Stimulated activated CD8-positive, alpha-beta memory T cell treated with anti-CD3 and anti-CD28 coated beads, Interleukin-12 subunit alpha, Interleukin-12 subunit beta, amount 100 ng/mL, for 24 hours (primary cell): Measurements from ENCODE around the gene ADISSP.

Experiments used
- DNase-seq: peaks from one replicate; pipeline ENCODE4 v3.0.0-alpha.2; 2020; ENCODE audit errors: extremely low read depth

Gene ADISSP

DNA sequence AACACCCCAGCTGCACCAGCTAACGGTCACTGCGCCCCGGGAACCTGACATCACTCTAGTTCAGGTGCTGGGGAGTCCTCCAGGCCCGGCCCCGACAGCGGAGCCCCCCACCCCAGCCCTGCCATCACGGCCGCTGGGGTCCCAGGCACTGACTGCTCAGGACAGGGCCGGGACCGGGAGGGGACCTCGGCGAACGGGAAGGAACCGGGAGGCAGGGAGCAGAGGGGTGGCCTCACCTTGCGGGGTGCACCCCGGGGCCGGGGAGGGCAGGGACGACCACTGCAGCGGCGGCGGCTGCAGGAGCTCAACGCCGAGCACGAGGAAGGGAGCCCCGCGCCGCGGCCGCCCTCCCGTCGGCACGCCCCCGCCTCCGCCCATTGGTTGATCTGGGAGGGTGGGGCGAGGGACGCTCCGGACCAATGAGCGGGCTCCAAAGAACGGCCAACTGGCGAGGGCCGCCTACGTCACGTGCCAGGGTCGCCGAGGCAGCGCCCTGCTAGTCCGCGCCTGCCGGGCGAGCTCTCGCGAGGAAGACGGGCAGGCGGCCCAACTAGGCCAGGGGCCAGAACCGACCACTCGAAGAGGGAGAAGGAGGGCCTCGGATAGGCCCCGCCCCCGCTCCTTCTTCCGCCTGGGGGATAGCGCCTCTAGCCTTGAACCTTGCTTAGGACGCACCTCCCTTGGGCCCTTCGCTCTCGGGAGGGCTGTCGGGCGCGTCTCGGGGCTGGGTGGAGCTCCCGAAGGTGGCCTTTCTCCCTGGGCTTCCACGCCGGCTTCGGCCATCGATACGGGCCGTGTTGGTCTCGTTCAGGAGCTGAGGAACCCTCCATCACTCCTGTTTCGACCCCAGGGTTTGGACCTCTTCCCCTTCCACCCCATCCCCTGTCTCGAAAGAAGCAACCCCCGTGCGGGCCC lies at the start of gene ADISSP:
TSS of gene ADISSP (minus strand) at position 327 of the 915 bp plus-strand sequence. CDS start 7,653 bp downstream, outside the sequence.
- peak; percentile 94 for DNase-seq

DNA sequence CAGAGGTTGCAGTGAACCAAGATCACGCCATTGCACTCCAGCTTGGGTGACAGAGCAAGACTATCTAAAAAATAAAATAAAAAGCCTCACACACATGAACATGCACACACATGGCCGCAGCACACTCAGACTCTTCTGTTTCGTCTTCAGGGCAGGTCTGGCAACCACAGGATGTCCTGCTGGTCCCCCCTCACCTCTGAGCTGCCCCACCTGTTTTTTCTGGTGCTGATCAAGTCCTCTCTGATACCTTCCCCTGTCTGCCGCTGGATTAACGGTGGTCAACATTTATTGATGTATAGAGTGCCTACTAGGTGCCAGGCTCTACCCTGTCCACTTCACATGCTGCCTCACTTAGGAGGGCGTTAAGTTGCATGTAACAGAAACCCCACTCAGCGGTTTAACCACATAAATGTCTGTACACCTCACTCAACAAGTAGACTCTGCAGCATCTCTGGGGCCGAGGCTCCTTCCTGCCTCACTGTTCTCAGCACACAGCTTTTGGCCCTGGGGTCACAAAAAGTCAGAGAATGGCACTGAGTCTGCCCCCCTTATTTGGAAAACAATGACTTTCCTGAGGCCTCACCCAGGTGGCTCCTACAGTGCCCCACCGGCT lies 48.3 kb upstream of the ADISSP start:
- DNase-seq, result no peak

DNA sequence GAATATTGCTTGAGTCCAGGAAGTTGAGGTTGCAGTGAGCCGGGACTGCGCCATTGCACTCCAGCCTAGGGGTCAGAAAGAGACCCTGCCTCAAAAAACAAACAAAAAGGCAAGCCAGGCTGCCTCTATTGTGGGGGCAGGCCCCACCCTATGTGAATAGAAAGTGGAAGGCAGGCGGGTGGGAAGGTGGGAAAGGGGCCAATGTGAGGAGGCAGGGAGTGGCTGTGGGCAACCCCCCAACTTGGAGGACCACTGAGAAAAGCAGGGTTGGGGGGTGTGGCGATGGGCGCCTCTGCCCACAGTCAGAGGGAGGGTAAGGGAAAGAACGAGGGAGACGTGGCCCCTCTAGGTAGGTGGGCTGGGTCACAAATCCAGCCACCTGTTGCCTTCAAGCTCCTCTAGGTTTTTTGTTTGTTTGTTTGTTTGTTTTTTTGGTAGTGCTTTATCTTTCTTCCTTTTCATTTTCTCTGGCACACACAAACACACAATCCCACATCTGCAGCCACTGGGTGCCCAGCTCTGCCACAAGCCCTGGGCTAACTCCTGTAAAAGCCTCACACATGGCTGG lies 47.5 kb upstream of the ADISSP start:
- DNase-seq, result no peak

DNA sequence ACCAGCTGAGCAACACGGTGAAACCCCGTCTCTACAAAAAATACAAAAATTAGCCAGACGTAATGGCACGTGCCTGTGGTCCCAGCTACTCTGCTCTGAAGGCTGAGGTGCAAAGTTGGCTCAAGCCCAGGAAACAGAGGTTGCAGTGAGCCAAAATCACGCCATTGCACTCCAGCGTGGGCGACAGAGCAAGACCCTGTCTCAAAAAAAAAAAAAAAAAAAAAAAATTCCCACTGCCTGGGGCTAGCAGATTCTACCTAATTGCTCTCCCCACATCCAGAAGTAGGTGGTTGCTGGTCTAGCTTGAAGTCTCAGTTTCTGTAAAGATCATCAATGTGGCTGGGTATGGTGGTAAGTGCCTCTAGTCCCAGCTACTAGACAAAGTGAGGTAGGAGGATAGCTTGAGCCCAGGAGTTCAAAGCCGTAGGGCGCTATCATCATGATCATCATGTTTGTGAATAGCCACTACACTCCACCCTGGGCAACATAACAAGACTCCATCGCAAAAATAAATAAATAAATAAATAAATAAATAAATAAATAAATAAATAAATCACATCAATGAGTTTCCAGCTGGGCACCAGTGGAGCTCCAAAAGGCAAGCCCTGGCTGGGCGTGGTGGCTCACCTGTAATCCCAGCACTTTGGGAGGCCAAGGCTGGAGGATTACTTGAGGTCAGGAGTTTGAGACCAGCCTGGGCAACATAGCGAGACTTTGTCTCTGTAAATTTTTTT lies 46.5 kb upstream of the ADISSP start:
- no peak for DNase-seq

DNA sequence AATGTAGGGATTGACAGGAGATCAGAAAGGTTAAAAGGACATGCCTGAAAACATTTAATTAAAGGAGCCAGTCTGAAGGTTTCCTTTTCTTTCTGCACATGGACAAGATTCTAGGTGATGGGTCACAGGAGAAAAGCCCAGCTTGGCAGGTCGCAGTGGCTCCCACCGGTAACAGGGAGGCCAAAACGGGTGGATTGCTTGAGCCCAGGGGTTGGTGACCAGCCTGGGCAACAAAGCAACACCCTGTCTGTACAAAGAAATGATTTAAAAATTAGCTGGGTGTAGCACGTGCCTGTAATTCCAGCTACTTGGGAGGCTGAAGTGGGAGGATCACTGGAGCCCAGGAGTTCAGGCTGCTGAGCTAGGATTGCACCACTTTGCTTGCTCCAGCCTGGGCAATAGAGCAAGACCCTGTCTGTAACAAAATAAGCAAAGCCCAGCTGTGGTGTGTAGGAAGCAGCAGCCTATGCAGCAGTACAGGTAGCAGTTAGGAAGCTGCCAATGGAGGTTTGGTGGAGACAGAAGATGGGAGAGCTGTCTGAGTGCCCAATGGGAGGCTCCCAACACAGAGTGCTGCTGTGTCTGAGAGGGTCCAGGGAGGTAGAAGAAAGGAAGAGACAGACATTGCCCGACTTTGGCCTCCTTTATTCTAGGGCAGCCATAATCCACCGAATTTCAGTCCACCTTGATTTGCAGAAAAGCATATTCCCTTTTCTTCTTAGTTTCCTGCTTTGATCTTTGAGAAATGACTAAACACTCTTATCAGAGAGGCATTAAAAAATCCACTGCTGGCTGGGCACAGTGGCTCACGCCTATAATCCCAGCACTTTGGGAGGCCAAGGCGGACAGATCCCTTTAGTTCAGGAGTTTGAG lies 45.7 kb upstream of the ADISSP start:
- no peak for DNase-seq

DNA sequence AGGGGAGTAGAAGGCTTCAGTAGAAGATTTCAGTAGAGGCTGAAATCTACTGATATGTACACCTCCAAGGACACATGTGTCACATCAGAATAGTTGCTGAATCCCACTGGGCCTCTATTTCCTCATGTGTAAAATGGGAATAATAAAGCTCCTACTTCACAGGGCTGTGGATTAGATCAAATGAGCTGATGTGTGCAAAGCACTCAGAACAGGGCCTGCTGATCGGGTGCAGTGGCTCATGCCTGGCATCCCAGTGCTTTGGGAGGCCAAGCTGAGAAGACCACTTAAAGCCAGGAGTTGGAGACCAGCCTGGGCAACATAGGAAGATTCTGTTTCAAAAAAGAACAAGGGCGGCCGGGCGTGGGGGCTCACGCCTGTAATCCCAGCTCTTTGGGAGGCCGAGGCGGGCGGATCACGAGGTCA lies 44.7 kb upstream of the ADISSP start:
- no peak for DNase-seq

DNA sequence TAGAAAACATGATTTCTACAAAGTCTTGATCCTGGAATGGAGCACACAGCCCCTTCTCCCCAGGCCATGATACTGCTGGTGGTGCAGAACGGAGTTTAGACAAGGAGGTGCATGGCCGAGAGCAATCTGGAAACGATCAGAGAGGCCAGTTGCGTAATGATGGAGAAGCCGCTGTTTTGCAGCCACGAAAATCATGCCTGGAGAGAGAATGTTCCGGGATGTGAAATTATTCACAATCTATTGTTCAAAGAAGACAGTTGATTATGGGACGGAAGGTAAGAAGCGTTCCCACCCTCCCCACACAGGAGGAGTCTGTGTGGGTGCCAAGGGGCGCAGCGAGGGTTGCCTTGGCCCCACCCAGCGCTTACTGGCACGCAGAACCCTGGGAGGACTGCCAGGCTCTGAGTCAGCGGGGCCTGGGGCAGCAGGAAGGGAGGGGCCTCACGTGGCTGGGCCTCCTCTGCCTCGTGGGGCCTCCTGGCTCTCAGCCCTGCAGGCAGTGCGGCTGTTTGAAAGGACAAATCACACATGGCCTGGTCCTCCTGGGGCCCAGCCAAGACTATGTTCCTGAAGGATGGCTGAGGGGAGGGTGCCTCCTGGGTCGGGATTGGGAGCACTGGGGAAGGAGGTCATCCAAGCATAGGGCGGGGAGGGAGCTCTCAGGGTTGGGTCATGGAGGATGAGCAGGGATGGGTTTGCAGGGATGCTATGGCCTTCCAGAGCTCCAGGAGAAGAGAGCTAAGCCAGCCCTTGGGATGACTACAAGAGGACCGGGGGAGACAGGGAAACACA lies 44.1 kb upstream of the ADISSP start:
- peak; percentile 82 for DNase-seq

DNA sequence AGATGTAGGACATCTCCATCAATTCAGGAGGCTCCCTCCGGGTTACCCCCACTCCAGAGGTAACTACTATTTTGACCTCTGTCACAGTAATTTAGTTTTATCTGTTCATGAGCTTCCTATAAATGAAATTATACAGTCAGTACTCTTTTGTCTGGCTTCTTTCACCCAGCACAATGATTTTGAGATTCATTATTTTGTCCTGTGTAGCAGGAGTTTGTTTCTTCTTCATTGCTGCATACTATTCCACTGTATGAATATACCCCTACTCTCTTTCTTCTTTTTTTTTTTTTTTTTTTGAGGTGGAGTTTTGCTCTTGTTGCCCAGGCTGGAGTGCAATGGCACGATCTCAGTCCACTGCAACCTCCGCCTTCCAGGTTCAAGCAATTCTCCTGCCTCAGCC lies 41.0 kb upstream of the ADISSP start:
- no peak for DNase-seq

DNA sequence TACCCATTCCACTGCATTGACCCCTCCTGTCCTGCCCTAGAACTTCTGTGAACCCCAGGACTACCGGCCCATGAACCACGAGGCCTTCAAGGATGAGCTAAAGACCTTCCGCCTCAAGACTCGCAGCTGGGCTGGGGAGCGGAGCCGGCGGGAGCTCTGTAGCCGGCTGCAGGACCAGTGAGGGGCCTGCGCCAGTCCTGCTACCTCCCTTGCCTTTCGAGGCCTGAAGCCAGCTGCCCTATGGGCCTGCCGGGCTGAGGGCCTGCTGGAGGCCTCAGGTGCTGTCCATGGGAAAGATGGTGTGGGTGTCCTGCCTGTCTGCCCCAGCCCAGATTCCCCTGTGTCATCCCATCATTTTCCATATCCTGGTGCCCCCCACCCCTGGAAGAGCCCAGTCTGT lies 37.2 kb upstream of the ADISSP start:
- DNase-seq, result no peak

DNA sequence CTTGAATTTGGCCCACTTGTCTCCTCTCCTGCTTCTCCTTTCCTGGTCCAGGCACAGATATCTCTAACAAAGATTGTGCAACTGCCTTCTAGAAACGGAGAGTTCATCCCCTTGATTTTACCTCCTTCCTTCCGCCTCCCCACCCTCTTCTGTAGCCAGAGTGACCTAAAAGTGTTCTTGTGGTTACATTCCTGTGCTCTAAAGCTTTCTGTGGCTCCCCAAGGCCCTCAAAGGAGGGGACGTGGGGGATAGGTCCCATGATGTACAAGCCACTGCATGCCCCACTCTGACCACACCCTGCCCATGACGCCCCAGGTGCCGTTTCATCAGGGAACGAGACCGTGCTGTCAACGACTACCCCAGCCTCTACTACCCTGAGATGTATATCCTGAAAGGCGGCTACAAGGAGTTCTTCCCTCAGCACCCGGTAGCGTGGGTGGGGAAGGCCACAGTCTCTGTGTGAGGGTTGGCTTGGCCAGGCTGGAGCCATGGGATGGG lies 36.8 kb upstream of the ADISSP start:
- no peak for DNase-seq

DNA sequence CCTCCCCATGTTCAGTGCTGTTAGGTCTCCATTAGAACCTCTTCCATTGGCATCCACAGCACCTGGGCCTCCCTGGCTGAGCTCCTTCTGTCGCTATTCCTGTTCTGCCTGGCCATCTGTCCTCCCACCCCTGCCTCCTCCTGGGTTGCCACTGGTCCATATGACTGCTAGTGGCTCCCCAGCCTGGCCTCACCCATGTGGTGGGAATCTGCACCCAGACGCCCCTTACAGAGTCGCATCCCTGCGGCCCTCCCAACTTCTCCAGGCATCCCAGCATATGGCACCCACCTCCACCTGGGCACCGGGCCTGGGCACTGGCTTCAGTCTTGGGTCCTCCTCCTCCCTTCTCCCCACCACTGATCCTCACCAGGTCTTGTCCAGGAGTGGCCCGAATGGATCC lies 36.3 kb upstream of the ADISSP start:
- no peak for DNase-seq

DNA sequence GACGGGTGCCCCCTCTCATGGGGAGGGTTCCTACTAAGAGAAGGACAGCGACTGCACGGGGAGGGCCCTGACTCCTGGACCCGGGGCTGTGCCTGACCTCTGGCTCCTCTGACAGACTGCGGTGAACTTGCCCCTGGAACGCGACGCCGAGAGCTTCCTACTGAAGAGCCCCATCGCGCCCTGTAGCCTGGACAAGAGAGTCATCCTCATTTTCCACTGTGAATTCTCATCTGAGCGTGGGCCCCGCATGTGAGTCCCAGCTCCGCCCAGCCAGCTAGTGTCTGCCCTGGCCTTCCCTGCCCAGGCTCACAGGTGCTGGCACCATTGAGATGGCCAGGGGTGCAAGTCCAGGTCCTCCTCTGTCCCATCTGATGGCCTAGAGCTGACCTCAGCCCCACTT lies 35.7 kb upstream of the ADISSP start:
- no peak for DNase-seq

DNA sequence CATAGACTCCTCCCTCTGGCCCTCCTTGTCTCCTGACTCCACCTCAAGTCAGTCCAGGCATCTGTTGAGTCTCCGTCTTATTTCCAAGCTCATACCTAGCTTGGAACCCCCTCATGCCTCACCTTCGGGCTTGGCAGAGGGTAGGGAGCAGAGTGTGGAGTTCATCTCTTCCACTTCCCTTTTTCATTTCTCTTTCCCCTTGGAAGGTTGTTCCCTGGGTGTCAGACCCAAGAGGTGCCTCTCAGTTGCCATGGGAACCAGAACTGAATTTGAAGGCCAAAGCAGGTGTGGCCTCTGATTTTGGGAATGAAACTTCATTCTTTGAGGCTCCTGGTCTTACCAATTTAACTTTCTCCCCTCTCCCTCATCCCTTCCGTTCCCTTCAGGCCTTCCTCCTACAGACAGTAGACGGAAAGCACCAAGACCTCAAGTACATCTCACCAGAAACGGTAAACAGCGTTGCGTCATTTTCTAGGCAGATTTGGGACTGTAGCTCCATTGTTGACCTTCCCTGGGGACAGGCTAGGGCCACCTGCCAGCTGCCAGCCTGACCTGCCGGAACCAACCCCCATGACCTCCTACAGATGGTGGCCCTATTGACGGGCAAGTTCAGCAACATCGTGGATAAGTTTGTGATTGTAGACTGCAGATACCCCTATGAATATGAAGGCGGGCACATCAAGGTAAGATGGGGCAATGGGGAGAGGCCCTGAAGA lies 35.1 kb upstream of the ADISSP start:
- no peak for DNase-seq

DNA sequence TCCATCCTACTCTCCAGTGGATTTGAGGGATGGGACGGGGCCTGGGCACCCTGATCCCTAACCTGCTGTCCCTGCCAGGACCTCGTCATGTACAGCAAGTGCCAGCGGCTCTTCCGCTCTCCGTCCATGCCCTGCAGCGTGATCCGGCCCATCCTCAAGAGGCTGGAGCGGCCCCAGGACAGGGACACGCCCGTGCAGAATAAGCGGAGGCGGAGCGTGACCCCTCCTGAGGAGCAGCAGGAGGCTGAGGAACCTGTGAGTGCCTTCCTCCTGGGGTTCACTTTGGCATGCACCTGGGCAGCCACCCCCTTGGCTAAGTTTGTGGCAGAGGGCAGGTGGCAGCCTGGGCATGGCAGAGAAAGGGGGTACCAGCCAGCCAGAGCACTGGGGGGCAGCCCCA lies 34.3 kb upstream of the ADISSP start:
- DNase-seq, result no peak

DNA sequence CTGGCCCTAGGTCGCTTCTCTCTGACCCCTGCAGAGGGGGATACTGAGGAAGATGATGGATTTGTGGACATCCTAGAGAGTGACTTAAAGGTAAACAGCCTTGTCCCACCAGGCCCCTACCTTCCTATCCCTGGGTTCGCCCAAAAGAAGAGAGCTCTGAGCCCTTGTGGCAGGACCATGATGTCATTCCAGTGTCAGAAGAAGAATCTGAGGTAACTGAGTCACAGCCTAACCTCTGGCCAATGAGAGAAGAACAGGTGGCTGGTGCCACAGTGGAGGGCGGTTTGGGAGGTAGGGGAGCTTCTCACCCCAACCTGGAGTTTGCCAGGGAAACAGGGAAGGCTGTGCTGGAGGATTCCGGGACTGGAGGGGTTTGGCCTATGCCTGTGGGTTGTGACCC lies 33.7 kb upstream of the ADISSP start:
- DNase-seq, result no peak

DNA sequence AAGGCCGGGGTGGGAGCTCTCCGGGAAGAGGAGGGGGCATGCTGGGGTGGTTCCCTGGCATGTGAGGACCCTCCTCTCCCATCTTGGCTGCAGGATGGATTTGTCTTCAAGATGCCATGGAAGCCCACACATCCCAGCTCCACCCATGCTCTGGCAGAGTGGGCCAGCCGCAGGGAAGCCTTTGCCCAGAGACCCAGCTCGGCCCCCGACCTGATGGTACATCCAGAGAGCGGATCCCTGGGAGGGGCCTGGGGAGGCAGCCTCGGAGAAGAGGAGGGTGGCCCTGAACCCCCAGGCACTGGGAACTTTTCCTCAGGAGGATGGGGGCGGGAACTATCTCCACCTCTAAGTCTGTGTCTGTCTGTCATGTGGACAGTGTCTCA lies 33.3 kb upstream of the ADISSP start:
- no peak for DNase-seq

DNA sequence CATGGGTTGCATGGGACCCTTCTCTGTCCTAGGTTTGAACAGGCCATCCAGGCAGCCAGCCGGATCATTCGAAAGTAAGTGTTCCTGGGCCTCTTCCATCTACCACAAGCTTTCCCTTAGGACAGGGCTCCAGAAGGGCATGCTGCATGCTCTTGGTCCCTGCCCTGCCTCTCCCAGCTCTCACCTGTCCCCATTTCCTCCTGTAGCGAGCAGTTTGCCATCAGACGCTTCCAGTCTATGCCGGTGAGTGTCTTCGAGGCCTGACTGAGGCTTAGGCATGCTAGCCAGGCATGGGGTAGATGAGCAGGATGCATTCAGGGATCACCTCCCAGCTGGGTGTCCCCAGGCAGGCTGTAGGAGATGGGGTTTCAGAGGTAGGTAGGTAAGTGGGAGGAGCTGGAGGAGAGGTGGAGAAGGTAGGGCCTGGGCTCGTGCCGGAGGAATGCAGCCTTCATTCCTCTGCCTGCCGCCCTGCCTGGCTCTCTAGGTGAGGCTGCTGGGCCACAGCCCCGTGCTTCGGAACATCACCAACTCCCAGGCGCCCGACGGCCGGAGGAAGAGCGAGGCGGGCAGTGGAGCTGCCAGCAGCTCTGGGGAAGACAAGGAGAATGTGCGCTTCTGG lies 32.8 kb upstream of the ADISSP start:
- DNase-seq, result no peak

DNA sequence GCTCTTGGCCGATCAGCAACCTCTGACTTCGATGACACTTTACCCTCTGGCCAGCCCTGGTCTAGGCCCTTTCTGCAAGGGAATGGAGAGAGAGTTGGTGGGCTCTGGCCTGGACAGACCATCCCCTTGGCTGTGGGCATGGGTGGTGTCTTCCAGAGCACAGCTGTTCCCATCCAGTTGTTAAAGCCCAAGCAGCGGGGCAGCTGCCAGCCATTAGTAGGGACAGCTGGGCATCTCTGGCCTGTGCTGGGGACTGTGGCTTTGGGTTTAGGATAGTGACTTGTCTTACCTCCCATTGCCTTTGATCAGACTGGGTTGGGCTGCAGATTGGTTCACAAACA lies 31.3 kb upstream of the ADISSP start:
- DNase-seq, result no peak

DNA sequence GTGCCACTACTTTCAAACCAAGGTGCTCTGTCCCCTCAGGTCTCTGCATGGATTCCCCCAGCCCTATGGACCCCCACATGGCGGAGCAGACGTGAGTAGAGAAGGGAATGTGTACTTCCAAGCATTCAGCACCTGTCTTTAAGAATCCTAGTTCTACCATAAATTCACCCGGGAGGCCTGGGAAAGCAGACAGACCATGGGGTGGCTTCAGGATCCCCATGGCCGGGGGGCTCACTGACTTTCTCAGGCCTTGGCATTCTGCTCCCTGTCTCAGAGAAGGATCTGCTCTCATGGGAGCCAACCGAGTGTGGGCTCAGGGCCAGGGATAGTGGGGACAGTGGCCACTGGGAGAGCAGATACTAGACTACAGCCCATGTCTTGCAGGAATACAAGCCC lies 30.8 kb upstream of the ADISSP start:
- no peak for DNase-seq
